ENCODE measurements around the gene TRAPPC10. TPM values are rescaled to one million over a fixed set of nuclear protein-coding genes. Genes with fewer than 3 reads are reported as not detected.

The TRAPPC10 gene
- total RNA-seq, 1 experiment from 2014 or later: 32.9 TPM

DNA sequence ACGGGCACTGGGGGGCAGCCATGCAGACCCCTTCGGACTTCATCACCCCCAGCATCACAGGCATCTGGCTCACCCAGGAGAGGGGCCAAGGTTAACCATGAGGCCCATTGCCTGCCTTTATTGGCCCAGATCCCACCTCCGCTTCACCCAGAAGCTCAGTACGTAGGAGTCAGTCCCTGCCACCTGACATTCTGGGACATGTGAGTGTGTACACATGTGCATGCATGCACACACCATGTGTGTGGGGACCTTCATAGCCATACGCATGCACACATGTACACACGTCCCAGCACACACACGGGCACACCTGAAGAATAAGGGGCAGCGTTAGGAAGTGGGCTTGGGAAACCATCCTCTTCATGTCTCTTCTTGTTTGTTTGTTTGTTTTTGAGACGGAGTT lies 24.1 kb upstream of the TRAPPC10 start:
- H2AK5ac ChIP-seq (ENCODE audit: insufficient read length, low read length): no peak overlapping the region
- H3K4me3 Mint-ChIP-seq: no peak overlapping the region
- no peak overlapping the region for H4K91ac ChIP-seq (ENCODE audit: insufficient read length, low read depth, low read length)
- H3K14ac ChIP-seq (ENCODE audit: insufficient read depth, low read length): no peak overlapping the region
- H3K79me2 ChIP-seq (ENCODE audit: insufficient read depth, low read length): no peaks in the 10 kb centered on the region
- H3K18ac ChIP-seq (ENCODE audit: insufficient read length, low read depth, low read length): no peak overlapping the region
- H3K9me3 ChIP-seq (ENCODE audit: control insufficient read depth, low read depth, low read length): no peaks in the 10 kb centered on the region
- no peak overlapping the region for H2AFZ ChIP-seq (ENCODE audit: low read length)
- no peak overlapping the region for H3T11ph ChIP-seq (ENCODE audit: low read length)
- H3K4ac ChIP-seq (ENCODE audit: low read depth, low read length): no peak overlapping the region
- H3K27ac ChIP-seq (ENCODE audit: insufficient read length, low read depth, low read length): no peak overlapping the region
- no peaks in the 10 kb centered on the region for H3K9me3 Mint-ChIP-seq
- H3K4me1 Mint-ChIP-seq: peaks cover 14 to 16% of the 10 kb centered on the region in 2 experiments
- H3K4me2 ChIP-seq (ENCODE audit: insufficient read depth, insufficient read length, low read length): no peak overlapping the region
- H3K56ac ChIP-seq (ENCODE audit: insufficient read length, low read depth, low read length): no peak overlapping the region
- H2BK20ac ChIP-seq (ENCODE audit: low read depth, low read length, poor library complexity, severe bottlenecking): no peak overlapping the region
- no peak overlapping the region for H2BK120ac ChIP-seq (ENCODE audit: low read depth, low read length, poor library complexity, severe bottlenecking)
- no peak overlapping the region for H2BK15ac ChIP-seq (ENCODE audit: low read depth, low read length)
- H3K27me3 ChIP-seq (ENCODE audit: insufficient read depth, low read length): no peaks in the 10 kb centered on the region
- peaks cover 3% of the 10 kb centered on the region for H3K23me2 ChIP-seq (ENCODE audit: insufficient read length, low read depth, low read length, poor library complexity, severe bottlenecking)
- no peaks in the 10 kb centered on the region for H3K79me1 ChIP-seq (ENCODE audit: insufficient read depth, low read depth, low read length, poor library complexity, severe bottlenecking)
- no peaks in the 10 kb centered on the region for H4K20me1 ChIP-seq (ENCODE audit: control insufficient read depth, insufficient read depth, insufficient read length)
- no peaks in the 10 kb centered on the region for H3K27me3 Mint-ChIP-seq (ENCODE audit: low read depth)
- no peak overlapping the region for H3K27ac Mint-ChIP-seq
- DNase-seq: no peak
- no peak overlapping the region for H4K8ac ChIP-seq (replicated peaks; ENCODE audit: insufficient read length, low read depth, low read length)
- H3K23ac ChIP-seq (ENCODE audit: insufficient read length, low read depth, low read length): no peak overlapping the region
- WGBS (ENCODE audit: extremely low coverage, insufficient read length, low lambda C conversion rate): no CpG with 5 or more reads among the region's 9 CpGs
- no peak overlapping the region for H3K9ac ChIP-seq (ENCODE audit: extremely low read depth, insufficient read length, low read length)
- no peak overlapping the region for H2BK12ac ChIP-seq (ENCODE audit: insufficient read length, low read depth, low read length)
- no peak overlapping the region for H4K5ac ChIP-seq (ENCODE audit: insufficient read length, low read depth, low read length)
- TF ChIP-seq, protein P1, sequence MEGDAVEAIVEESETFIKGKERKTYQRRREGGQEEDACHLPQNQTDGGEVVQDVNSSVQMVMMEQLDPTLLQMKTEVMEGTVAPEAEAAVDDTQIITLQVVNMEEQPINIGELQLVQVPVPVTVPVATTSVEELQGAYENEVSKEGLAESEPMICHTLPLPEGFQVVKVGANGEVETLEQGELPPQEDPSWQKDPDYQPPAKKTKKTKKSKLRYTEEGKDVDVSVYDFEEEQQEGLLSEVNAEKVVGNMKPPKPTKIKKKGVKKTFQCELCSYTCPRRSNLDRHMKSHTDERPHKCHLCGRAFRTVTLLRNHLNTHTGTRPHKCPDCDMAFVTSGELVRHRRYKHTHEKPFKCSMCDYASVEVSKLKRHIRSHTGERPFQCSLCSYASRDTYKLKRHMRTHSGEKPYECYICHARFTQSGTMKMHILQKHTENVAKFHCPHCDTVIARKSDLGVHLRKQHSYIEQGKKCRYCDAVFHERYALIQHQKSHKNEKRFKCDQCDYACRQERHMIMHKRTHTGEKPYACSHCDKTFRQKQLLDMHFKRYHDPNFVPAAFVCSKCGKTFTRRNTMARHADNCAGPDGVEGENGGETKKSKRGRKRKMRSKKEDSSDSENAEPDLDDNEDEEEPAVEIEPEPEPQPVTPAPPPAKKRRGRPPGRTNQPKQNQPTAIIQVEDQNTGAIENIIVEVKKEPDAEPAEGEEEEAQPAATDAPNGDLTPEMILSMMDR (conservative IDR thresholded peaks at IDR 0.05): no peak
- H3K4me1 ChIP-seq (ENCODE audit: insufficient read depth, low read length): no peaks in the 10 kb centered on the region
- no peak overlapping the region for H2BK5ac ChIP-seq (ENCODE audit: insufficient read length, low read length)
- H3K36me3 Mint-ChIP-seq (ENCODE audit: insufficient read depth in 1 of 3, low read depth in 3 of 3): no peaks in the 10 kb centered on the region

All from H9 (cell line).